ENCODE measurements around the gene GRIA1. TPM values are rescaled to one million over a fixed set of nuclear protein-coding genes. Genes with fewer than 3 reads are reported as not detected.

The GRIA1 gene
- polyA plus RNA-seq, 3 donors: 2.8 to 4.2 (median 3.1) TPM

DNA sequence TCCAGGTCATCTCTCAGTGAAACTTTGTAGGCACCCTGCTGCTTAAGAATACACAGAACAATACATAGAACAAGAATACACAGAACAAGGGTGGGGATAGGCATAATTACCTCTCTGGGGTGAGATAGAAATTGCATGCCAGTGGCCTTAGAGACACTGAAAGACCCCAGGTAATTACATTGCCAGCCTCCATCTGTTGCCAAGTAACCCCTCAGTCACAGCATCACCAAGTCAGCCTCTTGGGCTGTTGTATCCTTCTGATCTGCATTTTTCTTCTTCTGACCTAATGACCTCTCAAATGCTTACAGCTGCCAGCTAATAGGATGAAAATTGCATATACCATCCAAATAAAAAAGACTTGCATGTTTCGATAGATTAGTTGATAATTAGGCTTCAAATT, 167.7 kb downstream of the GRIA1 start:
- no peak for DNase-seq

DNA sequence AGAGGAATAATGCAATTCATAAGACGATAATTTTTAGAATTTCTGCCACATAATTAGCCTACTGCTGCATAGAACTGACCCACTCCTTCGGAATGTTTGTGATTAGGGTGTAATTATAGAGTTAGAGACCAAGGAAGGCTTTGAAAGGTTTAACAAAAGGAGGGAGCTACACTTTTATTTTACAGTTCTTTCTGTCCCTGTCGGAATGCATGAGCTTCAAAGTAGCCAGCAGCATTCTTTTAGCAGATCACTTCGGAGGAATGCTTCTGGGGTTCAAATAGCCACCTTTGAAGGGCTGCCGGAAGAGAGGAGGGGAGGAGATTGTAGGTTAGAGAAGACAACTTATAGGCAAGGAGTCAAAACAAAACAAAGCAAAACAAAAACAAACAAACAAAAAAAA, 168.1 kb downstream of the GRIA1 start:
- no peak for DNase-seq

DNA sequence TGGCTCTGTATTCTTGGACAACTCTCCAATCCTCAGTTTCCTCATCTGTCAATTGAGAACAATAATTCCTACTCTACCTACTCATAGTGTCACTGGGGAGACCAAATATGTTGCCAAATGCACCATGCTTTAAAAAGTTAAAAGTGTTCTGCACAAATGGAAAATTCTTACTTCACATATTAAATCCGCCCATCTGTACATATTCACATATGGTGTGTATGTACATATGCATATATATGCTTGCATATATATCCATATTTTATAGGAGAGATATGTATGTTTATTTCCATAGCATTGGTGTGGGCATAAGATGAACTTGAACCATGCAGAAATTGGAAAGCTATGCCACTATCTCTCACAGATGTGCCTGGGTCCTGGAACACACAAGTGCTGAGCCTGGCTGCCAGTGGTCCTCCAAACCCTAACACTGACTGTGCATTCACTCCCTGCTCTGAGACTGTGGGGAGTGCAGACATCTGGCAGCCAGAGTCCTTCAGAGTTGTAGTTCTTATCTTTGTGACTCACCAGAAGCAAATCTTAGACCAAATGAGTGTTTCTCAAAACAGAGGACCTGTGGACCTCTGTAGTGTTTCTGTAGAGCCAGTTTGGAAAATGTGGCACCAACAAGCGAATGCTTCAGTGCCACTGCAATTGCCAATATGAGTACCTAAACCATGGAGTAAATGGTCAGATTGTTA, 168.7 kb downstream of the GRIA1 start:
- no peak for DNase-seq

DNA sequence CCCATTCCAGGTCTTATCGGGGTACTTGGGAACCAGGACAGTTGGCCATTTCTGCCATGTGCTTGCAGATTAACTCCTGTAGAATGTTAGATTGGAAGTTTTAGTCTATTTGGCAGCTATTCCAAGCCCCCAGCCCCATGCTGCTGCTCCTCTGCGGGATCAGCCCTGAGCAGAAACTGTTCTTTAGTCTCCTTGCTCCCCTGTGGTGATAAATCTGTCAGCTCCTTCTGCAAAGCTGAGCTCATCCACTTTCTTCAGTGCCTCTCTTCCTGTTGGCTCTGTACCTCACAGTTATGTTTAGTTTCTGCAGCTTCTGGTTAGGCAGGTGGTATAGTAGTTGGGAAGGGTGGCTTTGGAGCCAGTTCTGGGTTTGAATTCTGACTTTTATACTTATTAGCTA, 170.4 kb downstream of the GRIA1 start:
- no peak for DNase-seq

DNA sequence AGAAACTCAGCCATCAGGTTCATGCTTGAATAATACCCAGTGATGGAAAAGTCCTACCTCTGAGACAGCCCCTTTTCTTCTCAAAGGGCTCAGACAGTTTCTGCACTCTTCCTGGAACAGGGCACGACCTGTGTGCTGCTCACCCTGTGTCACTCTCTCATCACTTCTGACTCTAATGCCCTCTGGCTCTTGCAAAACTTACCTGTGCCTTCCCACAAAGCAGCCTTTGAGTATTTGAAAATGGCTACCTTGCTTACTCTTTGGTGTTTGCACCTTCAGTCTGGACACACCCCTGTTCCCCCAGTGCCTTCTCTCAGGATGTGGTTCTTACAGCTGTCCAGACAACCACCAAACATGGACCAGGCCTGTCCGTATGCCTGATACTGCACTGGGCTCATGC, 171.4 kb downstream of the GRIA1 start:
- no peak for DNase-seq

DNA sequence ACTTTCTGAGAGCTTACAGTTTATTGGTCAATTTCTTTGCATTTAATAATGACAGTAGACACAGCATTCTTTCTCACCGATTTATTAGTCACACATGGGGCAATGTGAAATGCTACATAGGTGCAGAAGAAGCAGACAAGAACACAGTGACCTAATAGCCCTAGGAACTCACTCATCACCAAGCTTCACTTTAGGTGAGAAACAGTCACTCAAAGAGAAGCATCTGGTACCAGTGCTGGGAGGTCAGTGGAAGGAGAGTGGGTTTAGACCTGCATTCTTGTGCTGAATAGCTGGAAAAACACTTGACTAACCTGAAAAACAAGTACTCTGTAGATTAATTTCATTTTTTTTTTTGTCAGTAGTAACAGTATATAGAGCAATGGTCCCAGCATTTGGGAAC, 179.6 kb downstream of the GRIA1 start:
- no peak for DNase-seq

DNA sequence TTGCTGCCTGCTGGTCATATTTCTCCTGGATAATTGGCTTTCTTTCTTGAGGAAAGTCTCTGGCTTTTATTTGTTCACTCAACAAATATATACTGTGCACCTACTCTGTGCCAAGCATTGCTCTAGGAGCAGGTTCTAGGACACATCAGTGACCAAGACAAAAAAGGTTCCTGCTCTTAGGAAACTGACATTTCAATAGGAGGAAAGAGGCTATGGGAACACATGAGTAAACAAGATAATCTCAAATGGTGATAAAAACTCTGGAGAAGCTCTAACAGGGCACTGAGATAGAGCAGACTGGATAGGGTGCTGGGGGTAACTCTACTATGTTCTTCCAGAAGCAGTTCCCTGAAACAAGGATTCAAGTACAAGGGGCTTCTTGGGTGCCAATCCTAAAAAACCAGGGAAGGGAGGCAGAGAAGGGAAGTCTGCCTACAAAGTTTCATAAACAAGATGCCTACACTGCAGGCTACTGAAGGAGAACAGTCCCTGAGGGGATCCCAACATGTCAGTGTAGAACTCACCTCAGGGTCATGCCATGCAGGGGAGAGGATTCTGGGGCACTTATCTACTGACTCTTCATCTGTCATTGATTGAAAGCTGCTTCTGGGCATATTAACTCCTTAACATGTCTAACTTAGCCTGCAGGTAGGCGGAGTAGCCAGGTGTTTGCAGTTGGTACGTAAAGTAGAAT, 181.3 kb downstream of the GRIA1 start:
- DNase-seq: no peak

DNA sequence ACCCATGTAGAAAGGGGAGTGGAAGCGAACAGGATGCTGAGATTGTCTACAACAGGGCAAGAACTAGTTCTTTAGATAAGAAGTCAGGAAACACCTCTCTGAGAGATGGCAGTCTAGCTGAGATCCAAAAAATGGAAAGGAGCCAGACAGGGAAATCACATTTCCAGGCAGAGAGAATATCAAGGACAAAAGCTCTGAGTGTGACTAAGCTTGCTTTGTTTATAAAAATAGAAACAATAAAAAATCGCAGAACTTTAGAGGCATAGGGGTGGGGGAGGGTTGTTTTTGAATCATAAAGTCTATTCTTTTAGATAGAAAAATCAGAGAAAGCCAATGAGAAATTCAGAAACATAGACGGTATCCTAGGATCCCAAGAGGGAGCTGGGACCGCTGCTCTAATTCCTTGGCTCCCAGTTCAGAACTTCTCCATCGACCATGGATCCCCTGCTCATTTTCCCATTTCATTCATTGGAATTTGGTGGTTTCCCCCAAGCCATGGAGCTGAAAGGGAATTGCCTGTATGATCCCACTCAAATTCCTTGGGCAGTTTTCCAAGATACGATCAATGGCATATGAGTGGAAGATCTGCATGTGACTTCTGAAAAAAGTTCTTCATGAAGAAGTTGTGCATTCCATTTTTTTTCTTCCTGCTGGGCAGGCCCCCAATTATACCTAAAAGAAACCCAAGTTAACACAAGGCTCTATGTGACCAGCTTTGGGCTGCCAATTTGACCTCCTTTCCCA, 182.0 kb downstream of the GRIA1 start:
- DNase-seq: no peak

DNA sequence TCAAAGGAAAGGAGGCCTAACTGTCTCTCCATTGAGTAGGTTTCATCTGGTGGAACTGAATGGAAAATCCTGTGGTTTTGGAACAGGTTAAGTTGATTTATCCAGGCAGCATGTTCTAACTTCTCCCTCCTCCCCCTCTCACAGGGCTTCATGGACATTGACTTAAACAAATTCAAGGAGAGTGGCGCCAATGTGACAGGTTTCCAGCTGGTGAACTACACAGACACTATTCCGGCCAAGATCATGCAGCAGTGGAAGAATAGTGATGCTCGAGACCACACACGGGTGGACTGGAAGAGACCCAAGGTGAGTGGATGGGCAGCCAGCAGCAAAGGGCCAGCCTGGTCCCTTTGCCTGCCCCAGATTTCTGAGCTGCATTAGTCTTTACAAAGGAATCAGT, 183.9 kb downstream of the GRIA1 start:
- no peak for DNase-seq

DNA sequence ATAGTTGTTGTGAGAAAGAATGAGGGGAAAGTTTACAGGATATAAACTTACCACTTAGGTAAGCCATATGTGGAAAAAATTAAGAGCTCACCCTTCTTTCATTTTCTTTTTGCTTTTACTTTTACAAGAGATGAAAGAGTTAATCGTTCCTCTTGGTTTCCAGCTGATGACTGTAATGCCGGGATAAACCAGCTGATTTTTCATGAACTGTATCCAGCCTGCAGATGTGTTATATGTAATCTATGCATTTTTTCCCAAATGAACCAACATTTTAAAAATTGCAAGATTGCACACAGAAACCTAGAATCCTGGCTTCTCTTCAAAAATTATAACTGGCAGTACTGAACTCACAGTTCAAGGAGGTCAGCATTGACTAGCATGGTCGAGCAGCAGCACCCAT, 185.9 kb downstream of the GRIA1 start:
- DNase-seq: no peak

DNA sequence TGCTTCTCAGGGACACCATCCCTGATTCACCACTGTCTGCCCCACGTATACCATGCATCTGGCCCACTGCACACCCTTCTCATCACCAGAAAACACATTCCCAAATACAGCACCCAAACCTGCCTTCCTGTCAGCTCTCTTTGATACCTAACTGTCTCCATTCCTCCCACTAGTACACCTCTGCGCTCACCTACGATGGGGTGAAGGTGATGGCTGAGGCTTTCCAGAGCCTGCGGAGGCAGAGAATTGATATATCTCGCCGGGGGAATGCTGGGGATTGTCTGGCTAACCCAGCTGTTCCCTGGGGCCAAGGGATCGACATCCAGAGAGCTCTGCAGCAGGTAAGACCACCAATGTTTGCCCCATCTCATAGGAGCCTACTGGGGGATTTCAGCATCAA, 186.4 kb downstream of the GRIA1 start:
- DNase-seq: no peak

DNA sequence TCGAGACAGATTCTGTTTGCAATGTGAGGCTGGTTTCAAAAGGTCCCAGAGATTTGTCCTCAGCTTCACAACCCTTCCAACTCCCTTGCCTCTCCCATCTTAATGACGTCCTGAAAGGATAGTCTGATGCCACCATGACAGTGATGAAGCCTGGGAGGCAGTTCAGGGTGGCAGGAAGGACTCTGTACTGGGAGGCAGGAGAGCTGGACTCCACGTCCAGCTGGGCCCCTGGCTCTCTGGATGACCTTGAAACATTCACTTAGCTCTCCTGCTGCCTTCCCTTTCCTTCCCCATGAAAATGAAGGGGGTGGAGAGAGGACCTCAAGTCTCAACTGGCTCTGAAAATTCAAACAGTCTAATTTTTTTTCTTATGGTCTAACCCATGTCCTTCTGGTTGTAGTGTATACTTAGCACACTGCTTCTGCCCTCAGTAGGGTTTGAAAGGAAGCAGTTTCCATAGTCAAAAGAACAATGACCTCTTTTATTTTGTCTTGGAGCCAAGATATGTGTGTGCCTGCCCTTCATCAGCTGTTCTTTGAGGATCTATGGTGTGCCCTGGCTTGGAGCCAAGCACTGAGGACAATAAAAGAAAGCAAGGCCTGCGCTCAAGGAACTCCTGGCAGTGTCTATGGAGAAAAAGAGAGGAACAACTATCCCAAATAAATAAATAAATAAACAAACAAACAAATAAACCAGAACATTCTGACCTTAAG, 188.3 kb downstream of the GRIA1 start:
- no peak for DNase-seq

DNA sequence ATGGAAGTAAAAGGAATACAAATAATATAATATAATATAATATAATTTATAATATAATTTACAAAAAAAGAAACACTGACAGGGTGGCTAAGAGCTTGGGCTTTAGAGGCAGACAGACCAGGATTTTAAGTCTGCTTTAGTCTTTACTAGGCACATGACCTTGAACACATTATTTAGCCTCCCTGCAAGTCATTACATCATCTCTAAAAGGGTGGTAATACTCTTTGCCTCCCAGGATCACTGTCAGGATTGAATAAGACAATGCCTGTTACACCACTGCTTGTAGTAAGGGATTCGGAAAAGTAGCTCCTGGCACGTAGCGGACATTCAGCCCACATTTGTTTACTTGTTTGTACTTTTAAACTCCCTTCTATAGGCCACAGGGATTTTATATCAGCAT, 199.8 kb downstream of the GRIA1 start:
- DNase-seq: no peak

DNA sequence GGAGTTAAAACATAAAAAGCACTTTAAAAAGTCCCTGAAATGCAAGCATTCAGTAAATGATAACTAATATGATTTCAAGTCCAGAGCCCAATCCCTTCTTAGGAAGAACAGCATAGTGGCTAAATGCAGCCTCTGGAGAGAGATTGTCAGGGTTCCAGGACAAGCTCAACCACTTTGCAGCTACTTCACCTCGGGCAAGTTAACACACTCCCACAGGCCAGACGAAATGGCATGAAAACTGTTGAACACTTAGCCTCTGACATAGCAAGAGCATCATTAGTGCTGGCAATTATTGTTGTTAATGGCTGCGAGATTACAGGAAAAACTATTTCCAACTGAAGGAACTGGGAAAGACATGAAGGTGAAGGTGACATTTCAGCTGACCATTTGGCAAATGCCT, 205.8 kb downstream of the GRIA1 start:
- DNase-seq: no peak

DNA sequence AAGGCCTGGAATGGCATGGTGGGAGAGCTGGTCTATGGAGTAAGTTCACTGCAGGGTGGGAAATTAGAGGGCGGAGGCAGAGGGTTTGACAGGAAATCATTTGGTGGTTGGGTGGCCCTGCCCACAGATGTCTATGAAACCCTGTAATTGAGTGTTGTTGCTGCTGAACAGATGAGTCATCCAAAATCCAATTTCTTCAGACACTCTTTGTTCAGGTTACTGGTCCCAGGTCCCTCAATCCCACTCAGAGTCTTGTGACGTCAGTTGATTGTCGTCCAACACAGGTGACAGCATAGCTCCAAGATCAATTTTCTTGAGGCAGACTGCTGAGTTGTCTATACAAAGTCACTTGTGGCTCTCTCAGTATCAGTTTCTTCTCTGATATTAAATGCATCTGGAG, 208.6 kb downstream of the GRIA1 start:
- no peak for DNase-seq

DNA sequence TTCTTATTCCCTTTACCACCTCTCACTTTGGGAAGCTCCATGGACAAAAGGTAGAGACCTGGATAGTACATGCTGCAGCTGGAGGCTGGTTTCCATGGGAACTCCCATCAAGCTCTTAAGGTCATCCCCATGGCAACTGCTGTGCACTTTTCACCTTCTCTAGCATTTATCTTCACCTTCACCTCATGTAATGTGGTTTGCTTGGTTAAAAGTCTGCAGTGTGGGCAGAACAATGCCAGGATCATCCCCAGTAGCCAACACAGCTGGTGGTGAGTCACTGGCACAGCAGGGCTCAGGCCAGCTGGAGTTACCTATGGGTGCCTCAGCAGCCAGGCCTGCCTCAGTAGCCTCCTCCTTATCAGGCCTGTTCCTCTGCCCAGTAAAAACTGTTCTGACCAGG, 210.5 kb downstream of the GRIA1 start:
- no peak for DNase-seq

DNA sequence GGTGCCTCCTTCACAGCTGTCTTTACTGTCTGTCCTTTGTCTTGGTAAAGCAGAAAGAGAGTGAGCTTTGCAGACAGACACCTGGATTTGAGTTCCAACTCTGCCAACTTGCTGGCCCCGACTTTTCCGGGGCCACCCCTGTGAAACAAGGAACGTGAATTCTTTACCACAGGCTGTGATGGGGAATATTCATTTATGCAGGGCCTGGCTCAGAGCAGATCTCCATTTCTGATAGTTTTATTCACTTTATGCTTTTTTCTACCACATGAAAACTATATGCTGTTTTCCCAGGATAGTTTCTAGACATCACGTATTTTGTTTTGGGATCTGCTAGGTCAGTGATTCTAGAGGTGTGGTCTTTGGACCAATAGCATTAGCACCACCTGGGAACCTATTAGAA, 211.8 kb downstream of the GRIA1 start:
- no peak for DNase-seq

DNA sequence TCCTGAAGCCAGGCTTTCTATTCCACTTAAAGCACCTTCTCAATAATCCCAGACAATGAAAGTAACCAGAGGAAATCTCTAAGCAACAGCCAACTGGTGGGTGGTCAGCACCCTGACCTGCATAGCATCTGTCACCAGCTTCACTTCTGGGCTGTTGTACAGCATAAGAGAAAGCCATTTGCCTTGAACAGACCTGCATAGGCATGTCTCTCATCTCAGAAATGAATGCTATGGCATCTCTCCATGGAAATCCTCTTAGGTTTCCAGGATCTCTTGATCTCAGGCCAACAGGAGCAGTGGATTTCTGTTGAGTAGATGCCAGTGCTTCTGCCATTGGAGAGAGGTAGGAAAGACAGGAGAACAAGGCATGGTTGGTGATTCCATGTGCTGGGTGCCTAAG, 213.6 kb downstream of the GRIA1 start:
- DNase-seq: no peak

DNA sequence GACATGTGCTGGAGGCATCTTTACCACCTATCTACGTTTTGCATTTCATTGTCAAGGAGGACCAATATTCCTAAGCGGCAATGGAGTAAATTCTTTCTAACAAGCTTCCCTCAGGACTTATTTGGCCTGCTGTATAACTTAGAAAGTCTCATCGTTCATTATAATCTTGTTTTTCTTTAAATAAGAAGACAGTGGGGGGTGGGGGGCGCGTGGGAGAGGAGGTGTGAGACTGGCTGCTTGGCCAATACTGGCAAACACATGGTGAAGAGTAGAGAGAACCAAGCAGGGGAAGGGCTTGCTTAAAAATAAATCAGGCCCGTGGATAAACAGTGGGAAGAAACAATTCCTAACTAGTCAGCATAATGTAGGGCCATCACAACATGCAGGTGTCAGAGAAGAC, 217.2 kb downstream of the GRIA1 start:
- DNase-seq: no peak

DNA sequence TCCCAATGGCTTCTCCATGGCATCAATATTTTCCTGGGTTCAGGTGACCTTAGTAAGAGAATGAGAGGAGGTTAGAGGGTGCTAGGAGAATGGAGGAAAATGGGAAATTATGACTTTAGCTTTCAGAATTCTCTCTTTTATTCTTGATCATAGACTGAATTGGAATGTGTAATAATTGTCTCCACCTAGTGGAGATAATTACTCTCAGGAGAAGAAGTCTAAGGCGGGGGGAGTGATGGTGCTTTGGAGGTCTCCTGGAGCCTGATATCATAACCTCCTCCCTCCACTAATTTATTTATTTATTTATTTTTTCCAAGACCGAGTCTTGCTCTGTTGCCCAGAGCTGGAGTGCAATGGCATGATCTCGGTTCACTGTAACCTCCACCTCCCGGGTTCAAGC, 221.3 kb downstream of the GRIA1 start:
- DNase-seq: no peak

DNA sequence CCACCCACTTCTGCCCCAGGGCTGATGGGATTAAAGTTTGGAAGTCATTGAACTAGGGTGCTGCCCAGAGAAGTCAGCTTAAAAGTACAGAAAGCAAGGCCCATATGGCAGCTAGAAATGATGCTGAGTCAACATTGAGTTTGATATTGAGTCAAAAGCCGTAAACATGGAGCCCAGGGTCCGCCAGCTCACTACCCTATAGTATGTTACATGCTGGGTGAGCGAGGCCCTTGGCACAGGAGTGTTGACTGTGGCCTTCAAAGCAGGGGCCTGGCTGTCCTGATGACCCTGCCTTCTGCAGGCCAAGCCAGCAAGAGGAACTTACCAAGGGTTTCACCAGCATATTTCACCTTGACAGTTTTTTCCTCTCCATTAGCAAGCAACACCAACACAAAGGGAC, 222.5 kb downstream of the GRIA1 start:
- no peak for DNase-seq

DNA sequence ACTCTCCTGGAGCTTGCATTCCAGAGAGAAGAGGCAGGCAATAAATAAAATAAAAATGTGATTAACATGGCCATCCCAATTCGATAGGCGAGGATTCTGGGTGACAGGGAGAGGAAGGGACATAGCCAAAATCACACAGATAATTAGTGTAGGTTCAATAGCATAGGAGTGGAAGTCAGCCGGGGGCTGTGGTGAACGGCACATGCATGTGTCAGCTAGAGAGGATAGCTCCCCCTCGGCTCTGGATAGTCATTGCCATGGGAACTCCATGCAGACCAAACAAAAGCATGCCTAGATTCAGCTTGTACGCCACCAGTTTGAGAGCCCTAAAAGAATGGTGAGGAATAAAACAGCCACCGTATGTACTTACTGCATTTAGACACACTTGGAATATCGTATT, 223.5 kb downstream of the GRIA1 start:
- DNase-seq: no peak

DNA sequence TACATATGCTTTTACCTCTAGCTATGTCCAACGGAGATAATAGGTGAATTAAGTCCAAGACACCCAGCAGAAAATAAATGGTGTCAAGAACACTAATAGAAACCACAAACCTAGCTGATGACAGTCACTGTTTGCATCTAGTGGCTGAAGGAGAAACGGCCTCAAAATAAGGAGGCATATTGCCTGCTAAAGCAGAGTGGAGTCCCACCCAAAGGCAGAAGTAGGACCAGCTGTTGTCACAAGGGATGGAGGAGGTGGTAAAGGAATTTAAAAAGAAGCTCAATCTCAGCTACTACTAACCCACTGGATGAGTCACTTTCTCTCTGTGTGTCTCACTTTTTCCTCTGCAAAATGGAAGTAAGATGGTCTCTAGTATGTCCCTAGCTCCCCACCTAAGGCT, 224.3 kb downstream of the GRIA1 start:
- no peak for DNase-seq

Data from renal pelvis (tissue), 4 donors.